ENCODE measurements around the gene DNAH9.

The DNAH9 gene

DNA sequence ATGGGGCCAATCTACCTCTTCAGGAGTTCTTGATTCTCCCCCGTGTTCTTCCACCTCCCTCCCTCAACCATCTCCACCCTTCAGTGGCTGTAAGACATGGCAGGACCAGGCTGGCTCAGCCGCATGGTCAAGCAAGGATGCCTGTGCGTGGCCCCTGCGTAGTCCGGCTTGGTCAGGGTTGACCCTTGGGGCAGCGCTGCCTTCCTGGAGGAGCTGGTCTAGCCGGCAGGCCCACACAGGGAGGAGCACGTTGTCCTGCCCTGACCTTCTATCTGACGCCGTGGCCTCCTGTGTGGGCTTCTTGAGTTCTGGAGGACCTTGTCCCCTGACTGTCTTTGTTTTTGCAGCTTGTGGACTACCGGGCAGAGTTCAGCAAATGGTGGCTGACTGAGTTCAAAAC is 169.8 kb downstream of the DNAH9 start:
- no peak for DNase-seq (ENCODE audit: low spot score)

DNA sequence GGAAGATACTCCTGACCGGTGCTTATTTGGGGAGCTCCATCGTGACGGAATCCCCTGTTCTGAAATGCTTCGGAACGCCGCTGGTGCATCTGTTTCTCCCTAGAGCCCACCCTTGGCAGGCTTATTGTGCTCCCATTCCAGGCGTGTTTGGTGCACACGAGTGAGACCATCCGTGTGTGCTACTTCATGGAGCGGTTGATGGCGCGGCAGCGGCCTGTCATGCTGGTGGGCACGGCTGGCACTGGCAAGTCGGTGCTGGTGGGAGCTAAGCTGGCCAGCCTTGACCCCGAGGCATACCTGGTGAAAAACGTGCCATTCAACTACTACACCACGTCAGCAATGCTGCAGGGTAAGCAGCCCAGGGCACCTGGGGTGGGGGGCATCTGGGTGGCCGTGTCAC is 170.7 kb downstream of the DNAH9 start:
- DNase-seq (ENCODE audit: low spot score) = no peak

DNA sequence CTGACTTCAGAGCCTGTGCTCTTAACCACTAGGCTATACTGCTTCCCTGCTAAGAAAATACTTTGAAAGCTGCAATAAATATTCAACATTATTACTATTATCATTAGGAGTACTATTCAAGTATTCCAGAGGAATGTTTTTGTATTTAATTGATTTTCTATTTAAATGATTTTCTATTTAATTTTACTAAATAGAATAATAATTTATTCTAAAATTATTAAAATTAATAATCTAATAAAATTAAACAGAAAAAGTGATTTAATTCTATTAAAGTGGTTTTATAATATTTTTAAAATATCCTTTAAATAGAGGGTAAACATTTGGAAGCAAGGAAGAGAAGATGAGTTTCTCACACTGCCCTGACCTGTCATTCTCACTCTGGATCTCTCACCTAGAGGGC is 173.8 kb downstream of the DNAH9 start:
- no peak for DNase-seq (ENCODE audit: low spot score)

DNA sequence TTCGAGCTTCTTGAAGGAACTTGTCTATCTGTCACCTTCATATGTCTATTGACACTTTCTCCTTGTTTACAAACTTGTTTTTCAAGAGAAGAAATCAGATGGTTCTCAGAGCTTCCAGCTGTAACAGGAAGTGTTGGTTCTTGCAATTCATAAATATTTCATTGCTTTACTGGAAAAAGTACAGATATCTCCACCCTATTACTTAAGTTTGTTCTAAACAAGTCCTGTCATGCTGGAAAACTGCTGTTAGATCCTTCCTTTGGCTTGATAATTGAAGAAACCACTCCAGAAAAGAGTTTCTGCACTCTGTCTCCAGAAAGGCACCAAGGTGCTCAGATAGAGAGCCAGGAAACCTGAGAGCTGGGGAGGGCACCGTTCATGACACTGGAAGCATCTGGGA is 181.6 kb downstream of the DNAH9 start:
- no peak for DNase-seq (ENCODE audit: low spot score)

DNA sequence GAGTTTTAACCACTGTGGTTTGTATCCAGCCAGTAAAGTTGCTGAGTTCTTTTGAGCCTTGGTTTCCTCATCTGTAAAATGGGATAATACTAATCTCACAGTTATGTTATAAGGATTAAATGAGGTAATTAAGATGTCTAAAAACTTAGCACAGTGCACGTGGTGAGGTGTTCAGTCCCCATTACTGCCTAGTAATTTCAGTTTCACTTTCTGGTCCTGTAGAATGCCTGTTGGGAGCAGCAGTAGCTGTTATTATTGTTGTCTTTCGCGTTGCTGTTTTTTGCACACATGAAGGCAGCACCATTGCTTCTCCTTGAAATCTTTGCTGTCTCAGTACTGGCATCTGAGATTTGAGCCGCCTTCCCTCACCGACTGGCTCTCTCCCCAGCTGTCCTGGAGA is 182.4 kb downstream of the DNAH9 start:
- no peak for DNase-seq (ENCODE audit: low spot score)

DNA sequence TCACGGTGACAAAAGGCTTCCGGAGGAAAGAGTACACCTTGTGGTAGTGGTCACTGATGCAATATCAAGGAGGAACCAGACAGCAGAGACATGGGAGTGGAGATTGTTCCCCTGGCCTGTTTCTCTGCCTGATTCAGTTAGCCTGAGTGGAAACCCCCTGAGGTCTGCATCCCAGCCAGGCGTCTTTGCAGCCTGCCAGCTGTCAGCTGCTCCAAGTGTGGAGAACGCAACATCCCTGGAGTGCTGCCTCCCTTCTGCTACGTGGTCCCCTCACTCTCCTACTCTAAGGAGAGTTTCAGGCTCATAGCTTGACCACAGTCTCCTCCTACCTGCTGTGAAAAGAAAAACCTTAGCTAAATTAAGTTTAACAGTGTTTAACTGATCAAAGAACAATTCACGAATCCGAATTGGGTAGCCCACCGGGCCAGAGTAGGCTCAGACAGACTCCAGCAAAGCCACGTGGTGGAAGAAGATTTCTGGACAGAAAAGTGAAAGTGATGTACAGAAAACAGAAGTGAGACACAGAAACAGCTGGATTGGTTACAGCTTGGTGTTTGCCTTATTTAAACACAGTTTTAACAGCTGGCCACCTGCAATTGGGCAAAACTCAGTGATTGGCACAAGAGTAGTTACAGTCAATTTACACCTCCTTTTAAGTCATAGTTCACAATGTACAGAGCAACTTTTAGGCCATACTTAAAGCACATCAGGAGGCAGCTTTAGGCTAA is 188.6 kb downstream of the DNAH9 start:
- no peak for DNase-seq (ENCODE audit: low spot score)

DNA sequence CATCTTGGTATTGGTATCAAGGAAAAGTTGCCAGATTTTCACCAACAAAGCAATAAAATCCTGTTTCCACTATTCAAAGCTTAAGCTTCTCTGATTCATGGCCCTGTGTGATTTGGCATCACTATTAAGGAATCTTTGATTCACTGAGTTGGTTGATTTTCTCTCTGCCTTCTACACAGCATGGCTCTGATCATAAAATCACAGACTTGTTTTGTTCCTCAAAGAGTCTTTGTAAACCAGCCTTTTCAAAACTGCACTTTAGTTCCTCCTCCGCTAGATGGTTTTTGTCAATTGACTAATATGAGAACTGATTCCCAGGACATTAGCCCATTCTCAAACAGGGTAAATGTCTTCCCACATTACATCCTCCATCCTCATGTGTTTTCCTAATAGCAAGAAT is 197.6 kb downstream of the DNAH9 start:
- DNase-seq (ENCODE audit: low spot score) = no peak

DNA sequence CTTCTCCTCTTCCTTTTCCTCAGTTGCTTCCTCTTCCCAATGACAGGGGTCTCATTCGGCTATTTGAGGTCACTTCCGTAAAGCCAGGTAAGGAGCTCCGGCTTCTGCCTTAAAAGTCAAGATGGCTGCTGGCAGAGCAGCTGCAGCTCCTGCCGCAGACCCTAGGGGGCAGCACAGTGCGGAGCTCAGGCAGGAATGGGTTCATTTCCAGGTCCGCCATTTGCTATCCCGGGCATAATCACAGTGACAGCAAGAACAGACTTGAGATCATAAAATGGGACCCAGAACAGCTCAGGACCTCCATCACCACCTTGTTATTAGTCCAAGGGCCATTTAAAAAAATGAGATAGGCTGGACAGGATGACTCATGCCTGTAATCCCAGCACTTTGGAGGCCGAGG is 199.5 kb downstream of the DNAH9 start:
- DNase-seq (ENCODE audit: low spot score) = no peak

DNA sequence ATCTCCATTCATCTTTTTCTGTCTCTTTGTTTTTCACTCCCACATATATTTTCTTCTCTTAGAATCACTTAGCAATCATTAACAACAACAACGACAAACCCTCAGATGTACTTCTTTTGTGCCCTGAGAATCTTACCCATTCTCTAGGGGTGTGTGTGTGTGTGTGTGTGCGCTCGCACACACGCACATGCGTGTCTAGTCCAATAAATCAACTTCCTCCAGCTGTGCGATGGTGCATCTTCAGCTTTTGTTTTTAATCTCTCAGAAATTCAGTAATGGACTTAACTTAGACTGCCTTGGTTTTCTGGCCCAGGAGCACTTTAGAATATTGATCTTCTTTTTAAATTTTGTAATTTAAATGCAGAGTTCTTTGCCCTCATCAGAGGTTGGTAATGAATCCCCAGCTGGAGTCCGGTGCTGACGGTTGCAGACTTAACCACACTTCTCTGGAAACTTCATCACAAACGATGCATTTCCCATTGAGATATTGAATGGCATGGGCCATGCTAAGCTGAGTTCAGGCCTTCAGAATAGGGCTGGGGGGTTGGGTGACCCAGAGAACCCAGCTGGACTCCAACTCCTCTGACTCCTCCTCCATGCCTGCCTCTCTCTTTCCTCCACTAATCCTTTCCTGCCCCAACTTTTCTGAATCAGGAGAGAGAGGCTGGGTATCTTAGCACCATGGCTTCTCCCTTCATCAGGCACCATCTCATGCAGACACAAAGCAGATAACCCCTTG is 205.1 kb downstream of the DNAH9 start:
- DNase-seq (ENCODE audit: low spot score) = no peak

DNA sequence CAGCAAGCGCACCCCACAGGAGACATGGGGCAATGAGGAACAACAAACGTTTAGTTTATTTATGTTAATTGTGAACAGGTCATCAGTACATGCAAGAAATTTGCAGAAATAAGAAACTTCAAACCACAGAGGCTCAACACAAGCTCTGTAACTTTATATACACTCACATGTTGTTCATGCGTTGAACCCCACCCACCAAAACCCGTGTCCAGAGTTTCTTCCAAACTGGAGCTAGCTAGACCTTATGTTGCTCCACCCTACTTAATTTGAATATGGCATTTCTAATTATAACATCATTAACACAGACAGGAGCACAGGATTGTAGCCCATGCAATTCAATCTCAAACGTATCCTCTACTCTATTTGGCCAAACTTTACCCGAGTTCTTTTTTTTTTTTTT is 206.9 kb downstream of the DNAH9 start:
- DNase-seq (ENCODE audit: low spot score) = no peak

DNA sequence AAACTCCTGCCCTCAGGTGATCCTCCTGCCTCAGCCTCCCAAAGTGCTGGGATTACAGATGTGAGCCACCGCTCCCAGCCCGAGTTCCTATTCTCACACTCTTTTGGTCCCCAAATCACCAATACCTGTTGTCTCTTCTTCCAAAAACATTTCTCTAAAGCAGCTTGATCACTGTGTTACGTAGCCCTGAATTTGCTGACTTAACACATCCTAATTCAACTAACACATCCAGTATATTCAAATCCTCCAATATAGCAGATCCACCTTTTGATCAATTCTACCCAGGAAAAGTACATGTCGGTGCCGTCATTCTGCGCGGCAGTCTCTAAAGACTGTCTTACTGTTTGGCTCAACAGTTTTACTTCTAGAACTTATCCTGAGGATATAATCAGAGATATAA is 207.7 kb downstream of the DNAH9 start:
- no peak for DNase-seq (ENCODE audit: low spot score)

DNA sequence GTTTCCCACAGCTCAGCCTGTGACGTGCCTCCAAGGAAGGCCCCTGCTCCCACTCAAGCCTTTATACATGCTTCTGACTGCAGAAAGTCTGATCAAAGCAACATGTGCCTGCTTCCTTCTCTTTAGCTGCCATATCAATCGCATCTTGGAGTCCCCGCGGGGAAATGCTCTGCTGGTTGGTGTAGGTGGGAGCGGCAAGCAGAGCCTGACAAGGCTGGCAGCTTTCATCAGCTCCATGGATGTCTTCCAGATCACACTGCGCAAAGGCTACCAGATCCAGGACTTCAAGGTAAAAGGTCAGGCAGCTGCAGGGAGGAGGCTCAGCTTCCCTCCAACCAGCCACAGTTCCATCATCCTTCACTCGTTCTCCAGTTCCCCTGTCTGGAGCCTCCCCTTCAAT is 209.3 kb downstream of the DNAH9 start:
- no peak for DNase-seq (ENCODE audit: low spot score)

DNA sequence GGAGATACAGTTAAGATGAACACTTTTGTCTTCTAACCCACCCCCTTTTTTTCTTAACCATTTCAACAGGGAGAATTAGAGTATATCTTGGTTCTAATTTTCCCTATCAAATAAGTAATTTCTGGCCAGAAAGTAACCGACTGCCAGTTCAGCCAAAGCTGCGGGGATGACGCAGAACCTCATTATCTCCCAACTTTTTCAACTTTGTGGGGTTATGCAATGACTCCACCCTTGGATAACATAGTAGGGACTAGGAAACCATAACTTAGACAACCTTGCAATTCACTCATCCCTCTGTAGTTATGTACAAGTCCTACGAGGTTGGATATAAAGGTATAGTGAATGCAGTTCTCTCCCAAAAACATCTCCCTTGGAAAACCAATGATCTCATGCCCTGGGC is 215.0 kb downstream of the DNAH9 start:
- no peak for DNase-seq (ENCODE audit: low spot score)

DNA sequence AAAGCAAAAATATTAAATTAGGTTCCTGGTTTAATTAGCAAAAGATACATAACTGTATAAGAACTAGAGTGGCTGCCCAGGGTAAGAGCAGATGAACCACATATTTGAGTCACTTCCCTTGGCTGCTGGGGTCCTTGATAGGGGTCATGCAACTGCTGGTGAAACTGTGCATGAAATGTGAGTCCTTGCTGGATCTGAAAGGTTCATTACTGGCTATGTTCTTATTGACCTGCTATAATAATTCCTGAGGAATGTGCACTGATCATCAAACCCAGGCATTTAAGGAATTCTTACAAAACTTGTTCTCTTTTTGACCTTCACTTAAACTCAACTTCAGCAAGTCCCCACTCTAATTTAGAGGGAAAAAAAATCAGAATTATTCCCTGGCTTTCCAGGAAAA is 215.6 kb downstream of the DNAH9 start:
- DNase-seq (ENCODE audit: low spot score) = no peak

DNA sequence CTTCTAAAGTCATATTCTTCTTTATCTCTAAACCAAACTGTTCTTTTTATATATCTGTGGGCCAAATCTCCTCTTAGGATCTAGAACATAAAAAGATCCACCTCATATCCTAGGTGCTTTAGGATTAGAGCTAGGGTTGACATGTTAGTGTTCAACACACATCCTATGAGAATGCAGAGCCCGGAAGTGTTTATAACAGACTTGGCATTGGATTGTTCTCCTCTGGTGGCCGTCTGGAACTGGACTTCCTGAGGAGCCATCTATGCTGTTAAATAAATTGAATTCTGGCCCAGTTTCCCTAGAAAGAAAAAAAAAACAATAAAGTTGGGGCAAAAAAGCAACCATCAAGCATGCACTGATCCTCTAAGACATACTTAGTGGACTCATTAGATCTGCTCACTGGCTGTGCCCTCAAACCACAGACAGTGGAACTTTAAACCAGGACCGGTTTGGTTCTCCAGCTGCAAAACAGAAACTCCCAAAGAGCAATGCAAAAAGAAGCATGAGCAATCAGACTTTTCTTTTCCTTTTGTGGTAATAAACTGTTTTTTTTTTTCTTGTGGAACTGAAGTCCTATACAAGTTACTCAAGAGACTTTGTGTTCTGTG is 216.5 kb downstream of the DNAH9 start:
- DNase-seq (ENCODE audit: low spot score) = no peak

DNA sequence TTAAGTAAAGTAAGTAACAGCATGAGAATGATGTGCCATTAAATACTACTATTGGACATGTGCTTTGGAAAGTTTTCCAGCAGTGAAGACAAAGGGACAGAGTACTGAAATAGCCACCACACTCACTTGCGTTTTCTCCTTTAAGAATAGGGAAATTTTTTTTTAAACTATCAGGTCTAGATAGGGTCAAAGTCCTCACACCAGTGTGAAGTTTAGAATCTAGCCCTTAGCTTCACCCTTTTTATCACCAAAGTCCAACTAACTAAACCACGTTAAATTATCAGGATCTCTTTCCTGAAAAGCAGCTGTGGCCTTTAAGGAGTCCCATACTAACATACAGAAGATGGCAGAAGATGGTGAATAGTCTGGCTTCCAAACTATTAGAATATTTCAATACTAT is 218.1 kb downstream of the DNAH9 start:
- DNase-seq (ENCODE audit: low spot score) = no peak

DNA sequence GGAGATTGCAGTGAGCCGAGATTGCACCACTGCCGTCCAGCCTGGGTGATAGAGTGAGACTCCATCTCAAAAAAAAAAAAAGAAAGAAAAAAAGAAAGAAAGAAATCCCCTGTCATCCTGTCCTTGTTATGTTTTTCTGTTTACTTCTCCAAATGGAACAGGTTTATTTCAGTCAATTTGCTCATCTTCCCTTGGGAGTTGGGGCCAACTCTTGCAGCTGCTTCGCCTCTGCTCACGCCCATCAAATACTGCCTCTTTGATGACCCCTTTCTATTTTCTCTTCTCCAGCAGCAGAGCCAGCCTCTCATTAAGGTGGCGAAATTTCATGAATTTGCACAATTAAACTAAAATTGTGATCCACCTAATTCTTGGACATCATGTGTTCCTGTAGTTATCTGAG is 225.6 kb downstream of the DNAH9 start:
- no peak for DNase-seq (ENCODE audit: low spot score)

DNA sequence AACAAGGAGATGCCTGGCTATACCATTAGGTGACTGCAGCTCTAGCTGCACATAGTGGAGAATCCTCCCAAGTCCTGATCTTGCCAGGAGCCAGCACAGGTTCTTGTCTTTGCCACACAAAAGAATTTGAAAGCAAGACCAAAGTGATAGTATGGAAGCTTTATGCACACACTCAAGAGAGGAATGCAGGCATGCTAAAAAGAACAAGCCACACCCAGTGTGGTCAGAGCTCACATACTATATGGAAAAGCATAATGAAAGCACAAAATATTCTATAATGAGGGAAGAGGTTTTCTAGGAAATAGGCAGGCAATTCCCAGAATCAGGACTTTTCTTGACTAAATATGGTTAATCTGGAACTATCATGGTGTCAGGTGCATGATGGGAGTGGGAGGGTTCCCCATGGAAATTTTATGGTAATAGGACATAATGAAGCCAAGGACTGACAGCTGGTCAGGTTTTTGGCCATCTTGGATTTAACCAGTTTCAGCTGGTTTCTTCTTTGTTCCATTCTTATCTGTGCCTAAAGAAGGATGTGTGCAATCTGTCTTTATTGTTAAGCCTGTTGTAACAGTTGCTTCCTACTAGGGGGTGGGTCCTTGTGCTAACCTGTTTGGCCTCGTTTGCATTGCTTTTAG is 227.4 kb downstream of the DNAH9 start:
- peak; percentile 30 for DNase-seq (ENCODE audit: low spot score)

DNA sequence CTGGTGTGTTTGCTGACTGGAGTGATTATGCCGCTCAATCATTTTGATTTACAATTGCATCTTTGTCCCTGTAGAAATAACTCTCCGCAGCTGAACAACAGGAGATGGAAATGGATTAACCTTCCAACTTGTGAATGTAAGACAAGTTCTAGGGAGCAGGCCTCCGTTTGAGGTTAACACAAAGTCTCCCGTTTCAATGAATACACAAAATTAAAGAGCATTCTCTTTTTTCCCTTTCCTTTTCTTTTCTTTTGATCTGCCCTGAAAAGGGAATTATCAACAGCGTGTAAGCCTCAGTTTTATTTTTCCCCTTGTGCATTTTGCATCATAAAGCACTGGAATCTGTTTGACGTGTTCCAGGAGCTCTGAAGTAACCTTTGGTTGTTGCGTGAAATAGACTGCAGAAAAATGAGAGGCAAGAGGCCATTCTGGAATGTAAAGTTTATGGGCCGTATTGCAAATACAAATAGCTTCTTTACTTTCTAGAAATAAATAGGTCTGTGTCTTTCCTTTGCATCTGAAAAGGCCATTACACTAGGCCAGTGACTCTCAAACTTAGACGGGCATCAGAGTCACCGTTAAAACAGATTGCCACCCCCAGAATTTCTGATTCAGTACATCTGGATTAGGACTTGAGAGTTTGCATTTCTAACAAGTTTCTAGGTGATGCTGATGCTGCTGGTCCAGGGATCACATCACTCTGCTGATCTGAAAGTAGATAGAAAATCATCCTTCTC is 234.3 kb downstream of the DNAH9 start:
- DNase-seq (ENCODE audit: low spot score) = no peak

DNA sequence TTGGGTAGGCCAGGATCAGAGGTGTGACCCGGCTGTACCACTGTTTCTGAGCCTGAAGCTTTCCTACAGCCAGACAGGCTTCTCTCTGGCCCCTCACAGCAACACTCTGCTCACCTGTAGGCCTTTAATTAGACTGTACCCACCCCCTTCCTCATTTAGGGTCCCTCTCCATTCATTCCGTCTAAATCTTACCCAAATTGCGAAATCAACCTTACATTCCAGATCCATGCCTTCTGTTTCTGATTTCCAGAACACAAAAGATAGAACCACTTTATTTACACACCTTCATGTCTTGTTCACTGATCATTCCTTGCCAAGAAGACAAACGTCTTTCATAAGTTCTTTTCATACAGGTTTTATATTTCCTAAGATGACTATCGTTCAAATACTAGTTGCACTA is 238.2 kb downstream of the DNAH9 start:
- DNase-seq (ENCODE audit: low spot score) = no peak

DNA sequence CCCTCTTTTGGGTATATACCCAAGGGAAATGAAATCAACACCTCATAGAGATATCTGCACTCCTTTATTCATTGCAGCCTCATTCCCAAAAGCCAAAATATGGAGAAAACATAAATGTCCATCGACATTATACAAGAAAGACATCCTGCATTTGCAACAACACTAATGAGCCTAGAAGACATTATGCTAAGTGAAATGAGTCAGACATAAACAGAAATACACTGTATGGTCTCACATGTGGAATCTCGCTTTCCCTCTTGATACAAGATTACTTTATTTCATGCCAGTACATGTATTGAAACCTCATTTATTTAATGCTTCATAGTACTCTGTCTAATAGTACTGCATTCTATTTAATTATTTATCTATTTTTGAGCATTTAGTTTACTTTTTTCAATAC is 241.8 kb downstream of the DNAH9 start:
- no peak for DNase-seq (ENCODE audit: low spot score)

DNA sequence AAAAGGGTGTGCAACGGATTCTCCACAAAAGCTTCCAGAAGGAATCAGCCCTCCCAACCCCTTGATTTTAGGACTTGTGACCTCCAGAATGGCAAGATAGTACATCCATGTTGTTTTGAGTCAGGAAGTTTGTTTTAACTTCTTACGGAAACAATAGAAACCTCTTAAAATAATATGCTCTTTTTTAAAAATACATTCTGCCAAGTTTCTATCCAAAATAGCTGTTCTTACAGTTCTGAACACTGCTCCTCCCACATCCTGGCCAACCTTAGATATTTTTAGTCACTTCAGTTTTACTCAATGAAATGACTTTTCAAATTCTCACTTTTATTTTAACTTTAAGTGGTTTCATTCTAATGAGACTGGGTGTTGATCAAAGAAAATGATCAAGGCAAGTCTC is 242.6 kb downstream of the DNAH9 start:
- no peak for DNase-seq (ENCODE audit: low spot score)

Measured in SW480 (cell line).